ENCODE results near the gene TNFRSF1A. TPM values are rescaled to one million over a fixed set of nuclear protein-coding genes. Genes with fewer than 3 reads are reported as not detected.
A peak's percentile ranks its signal among the peaks of the same experiment; 100 is the strongest.

TNFRSF1A gene
- polyA plus RNA-seq, 1 donor (not counting 4 experiments of a cell fraction or from before 2014, with no cell fraction given), result 101 TPM

DNA sequence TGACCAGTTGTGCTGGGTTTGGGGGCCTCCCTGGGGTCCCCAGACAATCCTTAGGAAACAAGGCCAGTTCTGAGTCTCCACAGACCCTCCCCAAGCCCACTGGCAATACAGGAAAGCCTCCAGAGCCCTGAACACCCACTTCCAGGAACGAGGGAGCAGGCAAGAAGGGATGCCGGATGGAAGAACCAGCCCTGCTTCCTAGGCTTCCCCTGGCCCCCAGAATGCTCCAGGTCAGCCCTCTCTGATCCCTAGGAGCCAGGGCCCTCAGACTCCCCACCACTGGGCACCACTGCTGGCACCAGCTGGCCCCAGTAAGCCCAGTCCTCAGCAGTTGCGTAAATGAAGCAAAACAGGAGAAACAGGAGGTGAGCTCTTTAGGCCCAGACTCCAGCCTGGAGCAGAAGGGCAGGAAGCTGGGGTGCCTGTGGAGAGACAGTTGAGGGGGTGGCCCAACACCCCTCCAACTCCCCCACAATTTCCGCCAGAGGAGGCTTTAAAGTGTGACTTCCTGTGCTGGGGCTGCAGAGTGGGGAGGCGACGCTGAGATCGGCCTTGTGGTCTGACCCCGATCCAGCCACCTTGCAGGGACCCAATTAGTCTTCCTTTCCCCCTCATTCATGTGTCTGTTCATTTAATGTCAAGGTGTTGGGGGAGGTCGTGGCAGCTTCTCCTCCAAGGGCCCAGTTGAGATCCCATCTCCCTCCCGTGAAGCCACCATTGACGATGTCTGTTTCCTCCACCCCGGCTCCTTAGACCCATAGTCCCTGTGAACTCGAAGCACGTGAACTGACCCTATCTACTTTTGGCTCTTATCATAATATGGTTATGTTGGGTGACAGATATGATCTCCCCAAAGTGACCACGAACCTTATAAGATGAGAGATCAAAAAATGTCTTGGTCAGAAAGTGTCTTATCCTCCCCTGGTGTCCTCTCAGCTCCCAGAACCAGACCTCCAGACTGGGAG is 4.7 kb downstream of the TNFRSF1A start:
- no peaks in the 10 kb centered on the region for H3K9me3 ChIP-seq (ENCODE audit: control insufficient read depth, low read depth, low read length)
- H3K9ac ChIP-seq (ENCODE audit: control insufficient read depth, extremely low read depth, insufficient read depth, low read length), result peak overlapping the region; percentile 91
- peaks cover 71% of the 10 kb centered on the region for H3K4me1 ChIP-seq (ENCODE audit: control insufficient read depth, extremely low read depth, insufficient read depth, low read length)
- DNase-seq (ENCODE audit: low read depth, low spot score), result no peak
- no peaks in the 10 kb centered on the region for H3K9me1 ChIP-seq (ENCODE audit: control insufficient read depth, extremely low read depth, insufficient read depth, low read length)
- H4K20me1 ChIP-seq (ENCODE audit: control insufficient read depth, extremely low read depth, insufficient read depth, low read length), result peaks cover 6% of the 10 kb centered on the region
- dilution Hi-C loops (cut with MboI; ENCODE audit: extremely low pct_ligation_motif_present, low sequenced_read_pairs), result no loop called here
- TF ChIP-seq EZH2 (IDR thresholded peaks at IDR 0.05; ENCODE audit: low read length) (no peak), CTCF (optimal IDR thresholded peaks at IDR 0.05 in 1 of 3, IDR thresholded peaks at IDR 0.05 in 1 of 3, conservative IDR thresholded peaks at IDR 0.05 in 1 of 3; ENCODE audit: extremely low read depth in 1 of 3, insufficient read depth in 2 of 3, low read length in 3 of 3) (no peak)
- no peak for FAIRE-seq
- peak overlapping the region; percentile 88 for H3K4me2 ChIP-seq (ENCODE audit: control insufficient read depth, extremely low read depth, insufficient read depth, low read depth, low read length)
- H3K36me3 ChIP-seq (ENCODE audit: control insufficient read depth in 2 of 2, extremely low read depth in 1 of 2, insufficient read depth in 2 of 2, low read length in 2 of 2), result peaks cover 9 to 30% of the 10 kb centered on the region in 2 experiments
- peak overlapping the region; percentile 12 to 50 (median 39) for H3K4me3 ChIP-seq (ENCODE audit: control insufficient read depth in 2 of 3, extremely low read depth in 1 of 3, insufficient read depth in 2 of 3, low read depth in 1 of 3, low read length in 3 of 3)
- H2AFZ ChIP-seq (ENCODE audit: control insufficient read depth, low read length), result no peak overlapping the region
- no peaks in the 10 kb centered on the region for H3K27me3 ChIP-seq (ENCODE audit: control insufficient read depth, extremely low read depth, insufficient read depth, low read length)
- peaks cover 64% of the 10 kb centered on the region for H3K79me2 ChIP-seq (ENCODE audit: control insufficient read depth, insufficient read depth, low read length)
- H3K27ac ChIP-seq (ENCODE audit: control insufficient read depth, insufficient read depth, low read length), result peak overlapping the region; percentile 98

DNA sequence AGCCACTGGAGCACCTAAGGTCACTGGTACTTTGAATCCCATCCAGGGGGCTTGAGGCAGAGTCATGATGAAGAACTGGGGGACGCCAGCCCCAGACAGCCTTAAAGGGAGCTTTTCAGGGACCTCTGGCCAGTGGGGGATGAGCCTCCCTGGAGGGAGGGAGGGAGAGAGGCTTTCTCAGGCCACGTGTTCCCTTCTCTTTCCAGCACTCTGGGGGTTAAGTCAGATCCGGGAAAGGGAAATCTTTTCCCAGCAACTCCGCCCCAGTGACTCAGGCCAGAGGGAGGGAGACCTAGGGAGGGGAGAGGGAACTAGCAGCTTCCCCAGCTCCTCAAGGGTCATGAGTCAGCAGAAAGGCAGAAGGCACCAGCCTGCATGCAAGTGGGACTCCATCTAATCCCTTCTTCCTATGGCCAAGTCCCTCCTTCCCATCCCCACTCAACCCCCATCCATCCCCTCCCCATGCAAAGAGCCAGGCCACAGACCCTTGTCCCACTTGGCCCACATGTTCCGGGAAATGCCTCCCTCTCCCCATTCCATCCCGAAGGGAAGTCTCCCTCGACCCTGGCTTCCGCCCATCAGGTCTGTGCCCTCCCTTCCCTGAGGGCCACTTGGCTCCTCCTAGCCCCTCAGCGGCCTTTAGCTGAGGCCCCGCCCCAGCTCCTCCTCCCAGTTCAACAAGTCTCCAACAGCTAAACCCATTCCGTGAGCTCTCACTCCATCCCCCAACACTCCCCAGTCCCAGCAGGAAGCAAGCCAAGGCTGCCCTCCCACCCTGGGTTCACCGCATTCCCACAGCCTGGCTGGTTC is 5.6 kb downstream of the TNFRSF1A start:
- peaks cover 72% of the 10 kb centered on the region for H3K4me1 ChIP-seq (ENCODE audit: control insufficient read depth, extremely low read depth, insufficient read depth, low read length)
- dilution Hi-C loops (cut with MboI; ENCODE audit: extremely low pct_ligation_motif_present, low sequenced_read_pairs), result no loop called here

More for the DNA sequence above, 5.6 kb downstream of the TNFRSF1A start:
- Histone ChIP-seq H3K79me2 (ENCODE audit: control insufficient read depth, insufficient read depth, low read length) (peaks cover 62% of the 10 kb centered on the region), H3K27ac (ENCODE audit: control insufficient read depth, insufficient read depth, low read length) (peak overlapping the region; percentile 98), H3K4me2 (ENCODE audit: control insufficient read depth, extremely low read depth, insufficient read depth, low read depth, low read length) (peak overlapping the region; percentile 88), H3K9ac (ENCODE audit: control insufficient read depth, extremely low read depth, insufficient read depth, low read length) (peak overlapping the region; percentile 91), H3K4me3 (ENCODE audit: control insufficient read depth in 2 of 3, extremely low read depth in 1 of 3, insufficient read depth in 2 of 3, low read depth in 1 of 3, low read length in 3 of 3) (peak overlapping the region; percentile 12 to 57 (median 53)), H4K20me1 (ENCODE audit: control insufficient read depth, extremely low read depth, insufficient read depth, low read length) (peaks cover 6% of the 10 kb centered on the region), H3K27me3 (ENCODE audit: control insufficient read depth, extremely low read depth, insufficient read depth, low read length) (no peaks in the 10 kb centered on the region), H3K9me3 (ENCODE audit: control insufficient read depth, low read depth, low read length) (no peaks in the 10 kb centered on the region), H3K36me3 (ENCODE audit: control insufficient read depth in 2 of 2, extremely low read depth in 1 of 2, insufficient read depth in 2 of 2, low read length in 2 of 2) (peaks cover 12 to 36% of the 10 kb centered on the region in 2 experiments), H3K9me1 (ENCODE audit: control insufficient read depth, extremely low read depth, insufficient read depth, low read length) (no peaks in the 10 kb centered on the region), H2AFZ (ENCODE audit: control insufficient read depth, low read length) (no peak overlapping the region)
- TF ChIP-seq EZH2 (IDR thresholded peaks at IDR 0.05; ENCODE audit: low read length), result no peak
- TF ChIP-seq CTCF (optimal IDR thresholded peaks at IDR 0.05 in 1 of 3, IDR thresholded peaks at IDR 0.05 in 1 of 3, conservative IDR thresholded peaks at IDR 0.05 in 1 of 3; ENCODE audit: extremely low read depth in 1 of 3, insufficient read depth in 2 of 3, low read length in 3 of 3), result no peak
- FAIRE-seq, result peak; percentile 89
- peak; percentile 97 for DNase-seq (ENCODE audit: low read depth, low spot score)

Data from keratinocyte (primary cell).